Natural killer cell treated with Interleukin-12 subunit alpha and Interleukin-12 subunit beta and Interleukin-15 and Interleukin-18, amount 100 ng/mL, for 72 hours (primary cell): ENCODE results near the gene MGLL. TPM values are rescaled to one million over a fixed set of nuclear protein-coding genes. Genes with fewer than 3 reads are reported as not detected.

Experiments used
- ATAC-seq, 2 donors: fragments of 150-1000 bp; cut with Tn5 transposase in 1 of 2; sonication (Bioruptor Pico), chemical (Tn5 transposase) in 1 of 2; 2 replicates each; pipeline ENCODE4 v1.10.0; 2021
- DNase-seq: peaks from one replicate; pipeline ENCODE4 v3.0.0; 2022; ENCODE audit warnings: low spot score
- H3K27ac Mint-ChIP-seq, 2 donors: 1 replicate in 1 of 2; 2 replicates in 1 of 2; pipeline ENCODE4 v1.8.0; 2022; ENCODE audit warnings: mixed read lengths in 2 of 2, mild to moderate bottlenecking in 1 of 2, moderate library complexity in 1 of 2
- H3K27me3 Mint-ChIP-seq, 2 donors: 1 replicate in 1 of 2; 2 replicates in 1 of 2; pipeline ENCODE4 v1.8.0; 2022; ENCODE audit warnings: mixed read lengths in 2 of 2
- H3K36me3 Mint-ChIP-seq: one replicate; pipeline ENCODE4 v1.8.0; 2022; ENCODE audit warnings: mixed read lengths
- H3K4me1 Mint-ChIP-seq, 2 donors: 1 replicate in 1 of 2; 2 replicates in 1 of 2; pipeline ENCODE4 v1.8.0; 2022; ENCODE audit warnings: low read depth in 2 of 2, mixed read lengths in 2 of 2, mild to moderate bottlenecking in 1 of 2
- H3K4me3 Mint-ChIP-seq: one replicate; pipeline ENCODE4 v1.8.0; 2022; ENCODE audit warnings: mixed read lengths
- H3K9me3 Mint-ChIP-seq: 2 replicates; pipeline ENCODE4 v1.8.0; 2022; ENCODE audit warnings: mixed read lengths
- total RNA-seq, 2 donors: library from RNA; stranded (reverse); gene quantifications; one replicate each; pipeline ENCODE4 v1.2.3, GENCODE V29; 2022

Gene MGLL
- total RNA-seq, 2 donors from 2014 or later, result 2.1 to 3.2 TPM

- Mint-ChIP-seq H3K4me3 (no peak overlapping the region), H3K9me3 (no peaks in the 10 kb centered on the region), H3K4me1 (peaks cover 16 to 18% of the 10 kb centered on the region in 2 donors), H3K27me3 (no peaks in the 10 kb centered on the region), H3K27ac (no peak overlapping the region), H3K36me3 (no peaks in the 10 kb centered on the region)
- ATAC-seq, result no peak
- no peak for DNase-seq
These were observed 56.6 kb downstream of the MGLL start for GRCh38 chr3:127765735-127766134.

- peak in 1 of 2 donors; percentile 48 for ATAC-seq
- Mint-ChIP-seq H3K4me1 (peaks cover 16 to 18% of the 10 kb centered on the region in 2 donors), H3K9me3 (no peaks in the 10 kb centered on the region), H3K27ac (no peak overlapping the region), H3K27me3 (no peaks in the 10 kb centered on the region), H3K4me3 (no peak overlapping the region), H3K36me3 (no peaks in the 10 kb centered on the region)
- DNase-seq, result no peak
These were observed 57.4 kb downstream of the MGLL start for GRCh38 chr3:127764841-127765362.

GRCh38 chr3:127764301-127764700 is 58.0 kb downstream of the MGLL start:
- DNase-seq, result no peak
- H3K27me3 Mint-ChIP-seq, result no peaks in the 10 kb centered on the region
- peaks cover 16 to 18% of the 10 kb centered on the region in 2 donors for H3K4me1 Mint-ChIP-seq
- H3K27ac Mint-ChIP-seq, result no peak overlapping the region
- H3K36me3 Mint-ChIP-seq, result no peaks in the 10 kb centered on the region
- H3K9me3 Mint-ChIP-seq, result no peaks in the 10 kb centered on the region
- no peak overlapping the region for H3K4me3 Mint-ChIP-seq
- no peak for ATAC-seq

- ATAC-seq, result no peak
- Mint-ChIP-seq H3K36me3 (no peaks in the 10 kb centered on the region), H3K4me3 (no peak overlapping the region), H3K27me3 (no peaks in the 10 kb centered on the region), H3K9me3 (no peaks in the 10 kb centered on the region), H3K4me1 (peaks cover 16 to 18% of the 10 kb centered on the region in 2 donors), H3K27ac (no peak overlapping the region)
- DNase-seq, result no peak
These were observed 58.5 kb downstream of the MGLL start for GRCh38 chr3:127763816-127764215.

- H3K36me3 Mint-ChIP-seq, result no peaks in the 10 kb centered on the region
- no peak overlapping the region for H3K27ac Mint-ChIP-seq
These were observed 59.0 kb downstream of the MGLL start for GRCh38 chr3:127763337-127763736.

GRCh38 chr3:127762787-127763105 is 59.6 kb downstream of the MGLL start:
- peak overlapping the region in 1 of 2 donors; percentile 35 for H3K27ac Mint-ChIP-seq
- H3K4me3 Mint-ChIP-seq, result peak overlapping the region; percentile 26
- DNase-seq (no peak), ATAC-seq (no peak)
- no peaks in the 10 kb centered on the region for H3K27me3 Mint-ChIP-seq
- no peaks in the 10 kb centered on the region for H3K9me3 Mint-ChIP-seq
- H3K4me1 Mint-ChIP-seq, result peaks cover 12 to 18% of the 10 kb centered on the region in 2 donors
- no peaks in the 10 kb centered on the region for H3K36me3 Mint-ChIP-seq

More at GRCh38 chr3:127763337-127763736, 59.0 kb downstream of the MGLL start:
- H3K27me3 Mint-ChIP-seq, result no peaks in the 10 kb centered on the region
- peaks cover 12 to 18% of the 10 kb centered on the region in 2 donors for H3K4me1 Mint-ChIP-seq
- DNase-seq (no peak), ATAC-seq (no peak)
- no peak overlapping the region for H3K4me3 Mint-ChIP-seq
- no peaks in the 10 kb centered on the region for H3K9me3 Mint-ChIP-seq

GRCh38 chr3:127762077-127762786 is 60.1 kb downstream of the MGLL start:
- H3K27me3 Mint-ChIP-seq, result no peaks in the 10 kb centered on the region
- DNase-seq (no peak), ATAC-seq (peak in 1 of 2 donors; percentile 60)
- no peaks in the 10 kb centered on the region for H3K9me3 Mint-ChIP-seq
- H3K36me3 Mint-ChIP-seq, result no peaks in the 10 kb centered on the region
- peak overlapping the region; percentile 35 to 49 for H3K27ac Mint-ChIP-seq
- peak overlapping the region; percentile 70 for H3K4me3 Mint-ChIP-seq
- H3K4me1 Mint-ChIP-seq, result peaks cover 12 to 18% of the 10 kb centered on the region in 2 donors

GRCh38 chr3:127761441-127761801 is 60.9 kb downstream of the MGLL start:
- peak overlapping the region in 1 of 2 donors; percentile 49 for H3K27ac Mint-ChIP-seq
- H3K36me3 Mint-ChIP-seq, result no peaks in the 10 kb centered on the region
- H3K4me3 Mint-ChIP-seq, result peak overlapping the region; percentile 70
- DNase-seq, result no peak
- H3K27me3 Mint-ChIP-seq, result no peaks in the 10 kb centered on the region
- peak; percentile 41 to 60 for ATAC-seq
- no peaks in the 10 kb centered on the region for H3K9me3 Mint-ChIP-seq
- peaks cover 14 to 18% of the 10 kb centered on the region in 2 donors for H3K4me1 Mint-ChIP-seq

- DNase-seq (no peak), ATAC-seq (no peak)
- no peaks in the 10 kb centered on the region for H3K9me3 Mint-ChIP-seq
- H3K36me3 Mint-ChIP-seq, result no peaks in the 10 kb centered on the region
- H3K4me3 Mint-ChIP-seq, result no peak overlapping the region
- H3K27me3 Mint-ChIP-seq, result no peaks in the 10 kb centered on the region
- no peak overlapping the region for H3K27ac Mint-ChIP-seq
- peaks cover 14 to 18% of the 10 kb centered on the region in 2 donors for H3K4me1 Mint-ChIP-seq
These were observed 61.4 kb downstream of the MGLL start for GRCh38 chr3:127760791-127761440.

GRCh38 chr3:127760361-127760760 is 62.0 kb downstream of the MGLL start:
- ATAC-seq (no peak), DNase-seq (no peak)
- H3K36me3 Mint-ChIP-seq, result no peaks in the 10 kb centered on the region
- H3K27me3 Mint-ChIP-seq, result no peaks in the 10 kb centered on the region
- no peak overlapping the region for H3K4me3 Mint-ChIP-seq
- H3K9me3 Mint-ChIP-seq, result no peaks in the 10 kb centered on the region
- H3K27ac Mint-ChIP-seq, result no peak overlapping the region
- peaks cover 14 to 18% of the 10 kb centered on the region in 2 donors for H3K4me1 Mint-ChIP-seq

- Mint-ChIP-seq H3K9me3 (no peaks in the 10 kb centered on the region), H3K27me3 (no peaks in the 10 kb centered on the region), H3K27ac (no peak overlapping the region)
These were observed 62.5 kb downstream of the MGLL start for GRCh38 chr3:127759826-127760225.

GRCh38 chr3:127758013-127758412 is 64.3 kb downstream of the MGLL start:
- H3K36me3 Mint-ChIP-seq, result no peaks in the 10 kb centered on the region
- ATAC-seq, result no peak
- H3K4me1 Mint-ChIP-seq, result peaks cover 17% of the 10 kb centered on the region in 2 donors
- no peaks in the 10 kb centered on the region for H3K27me3 Mint-ChIP-seq
- H3K27ac Mint-ChIP-seq, result no peak overlapping the region
- no peak for DNase-seq
- H3K9me3 Mint-ChIP-seq, result no peaks in the 10 kb centered on the region
- no peak overlapping the region for H3K4me3 Mint-ChIP-seq

More at GRCh38 chr3:127759826-127760225, 62.5 kb downstream of the MGLL start:
- Mint-ChIP-seq H3K36me3 (no peaks in the 10 kb centered on the region), H3K4me3 (no peak overlapping the region), H3K4me1 (peaks cover 17 to 18% of the 10 kb centered on the region in 2 donors)
- no peak for DNase-seq
- no peak for ATAC-seq

- Mint-ChIP-seq H3K9me3 (no peaks in the 10 kb centered on the region), H3K27ac (no peak overlapping the region)
- no peak for ATAC-seq
These were observed 67.0 kb downstream of the MGLL start for GRCh38 chr3:127755305-127755681.

More at GRCh38 chr3:127755305-127755681, 67.0 kb downstream of the MGLL start:
- no peak for DNase-seq
- Mint-ChIP-seq H3K36me3 (no peaks in the 10 kb centered on the region), H3K4me3 (no peak overlapping the region), H3K4me1 (peaks cover 0 to 8% of the 10 kb centered on the region in 2 donors), H3K27me3 (peaks cover 5 to 14% of the 10 kb centered on the region in 2 donors)
